HG03565 (cell line): ENCODE results near the gene TRPM1.

Source experiments
- ATAC-seq: cut with Tn5 transposase; IDR thresholded peaks from one replicate; pipeline ENCODE4 v1.9.1; 2021; ENCODE audit warnings: mild to moderate bottlenecking, moderate library complexity; ENCODE audit not compliant: unreplicated experiment

The TRPM1 gene

GRCh38 chr15:31020542-31020941, 81.0 kb downstream of the TRPM1 start:
- ATAC-seq = no peak

- ATAC-seq = no peak
Observed at GRCh38 chr15:31019986-31020385, 81.5 kb downstream of the TRPM1 start.

DNA sequence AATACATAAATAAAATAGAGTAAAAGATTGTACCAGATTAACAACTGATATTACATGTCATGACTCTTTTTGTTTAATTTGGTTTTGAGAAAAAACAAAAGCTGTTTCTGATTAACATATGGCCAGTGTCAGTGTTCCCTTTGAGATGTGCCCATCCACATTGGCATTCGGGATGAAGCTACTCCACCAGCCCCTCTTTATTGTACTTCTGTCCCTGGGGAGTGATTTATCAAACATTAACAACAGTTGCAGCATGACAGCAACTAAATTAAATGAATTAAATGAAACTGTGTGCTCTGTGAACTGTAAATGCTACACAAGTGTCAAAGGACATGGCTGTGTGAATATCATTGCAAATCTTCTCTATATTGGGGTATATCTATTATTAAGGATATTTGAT, 84.2 kb downstream of the TRPM1 start:
- no peak for ATAC-seq

- no peak for ATAC-seq
Observed at GRCh38 chr15:31016446-31016915, 85.0 kb downstream of the TRPM1 start.

DNA sequence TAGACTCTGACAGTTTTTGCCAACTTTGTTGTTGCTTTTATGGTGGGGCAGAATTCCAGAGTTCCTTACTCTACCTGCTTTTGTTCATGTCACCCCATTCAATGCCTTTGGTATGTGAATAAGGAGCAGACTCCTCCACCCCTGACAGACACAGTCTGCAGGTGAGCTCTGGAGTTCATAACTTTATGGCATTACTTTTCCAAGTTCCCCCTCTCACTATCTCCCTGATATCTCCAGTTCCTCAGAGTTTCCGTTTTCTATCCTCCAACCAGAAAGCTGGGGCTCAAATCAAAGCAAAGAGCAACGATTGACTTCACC, 87.0 kb downstream of the TRPM1 start:
- ATAC-seq = no peak

DNA sequence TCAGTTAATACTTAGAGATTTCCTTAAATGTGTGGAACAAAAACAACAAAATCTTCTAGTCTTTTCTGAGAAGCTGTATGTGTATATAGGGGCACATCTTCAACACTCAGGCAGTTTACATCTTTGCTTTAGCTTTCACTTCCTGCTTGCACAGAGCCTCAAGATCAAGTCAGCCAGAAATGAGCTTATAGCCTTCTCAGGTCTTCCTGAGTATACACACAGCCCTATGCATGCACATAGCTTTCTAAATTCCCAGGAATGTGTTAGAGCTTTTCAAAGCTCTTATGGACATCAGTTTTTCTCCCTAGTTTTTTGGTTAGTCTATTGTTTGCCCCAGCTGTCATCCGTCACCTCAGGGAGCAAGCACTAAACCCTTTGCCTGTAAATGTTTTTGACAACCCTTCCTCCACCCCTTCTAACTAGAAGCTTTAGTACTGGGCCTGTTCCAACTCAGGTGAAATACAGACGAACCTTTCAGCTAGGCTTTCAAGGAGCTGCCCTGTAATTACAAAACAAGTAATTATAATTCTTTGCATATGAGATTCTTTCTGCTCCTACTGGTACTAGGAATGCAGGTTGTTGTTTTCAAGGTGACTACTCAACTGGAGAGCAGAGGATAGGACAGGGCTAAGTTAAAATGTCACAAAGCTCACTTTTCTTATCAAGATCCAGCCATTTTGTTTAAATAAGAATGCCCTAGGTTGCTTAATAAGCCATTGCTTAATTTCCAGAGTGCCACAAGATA, 87.5 kb downstream of the TRPM1 start:
- ATAC-seq = peak; percentile 53

- no peak for ATAC-seq
Observed at GRCh38 chr15:31012455-31012854, 89.1 kb downstream of the TRPM1 start.

GRCh38 chr15:31010036-31010435, 91.5 kb downstream of the TRPM1 start:
- no peak for ATAC-seq

GRCh38 chr15:31005660-31006059, 95.9 kb downstream of the TRPM1 start:
- ATAC-seq = no peak

DNA sequence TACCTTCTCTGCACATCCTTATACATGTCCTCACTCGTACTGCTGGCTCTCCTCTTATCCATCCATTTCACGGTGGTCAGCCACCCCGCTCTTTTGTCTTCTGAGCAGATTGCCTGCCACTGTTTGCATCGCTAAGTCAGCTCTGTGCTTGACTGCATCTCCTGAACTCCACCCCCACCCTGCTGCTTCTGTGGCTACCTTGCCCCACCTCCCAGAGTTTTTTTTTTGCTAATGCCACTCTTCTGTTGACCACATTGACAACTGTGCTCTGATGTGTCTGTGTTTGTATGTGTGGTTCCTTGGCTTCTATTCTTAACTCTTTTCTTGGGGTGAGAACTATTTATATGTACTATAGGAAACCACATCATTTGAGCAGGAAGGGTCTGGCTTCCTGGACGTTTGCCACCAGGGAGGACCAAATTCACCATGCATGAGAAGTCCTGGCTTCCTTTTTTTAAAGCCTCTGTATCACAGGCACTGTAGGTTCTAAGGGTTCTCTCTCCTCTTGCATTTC, 97.2 kb downstream of the TRPM1 start:
- peak; percentile 78 for ATAC-seq

DNA sequence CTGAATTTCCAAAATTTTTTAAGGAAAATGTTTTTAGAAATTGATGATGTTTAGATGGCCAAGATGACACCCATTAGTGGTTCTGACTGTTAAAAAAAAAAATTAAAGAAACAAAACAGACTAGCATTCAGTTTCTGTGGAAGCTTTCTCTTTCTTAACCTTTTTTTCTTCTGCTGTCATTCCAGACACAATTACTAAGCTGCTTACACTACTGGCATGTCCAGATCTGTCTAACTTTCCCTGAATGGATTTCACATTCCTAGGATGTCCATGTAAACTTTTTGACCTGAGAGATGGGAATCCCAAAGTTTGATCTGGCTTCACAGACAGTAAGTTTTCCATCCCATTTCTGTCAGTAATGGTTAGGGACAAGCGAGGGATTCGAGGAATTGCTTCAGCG, 99.8 kb downstream of the TRPM1 start:
- no peak for ATAC-seq

DNA sequence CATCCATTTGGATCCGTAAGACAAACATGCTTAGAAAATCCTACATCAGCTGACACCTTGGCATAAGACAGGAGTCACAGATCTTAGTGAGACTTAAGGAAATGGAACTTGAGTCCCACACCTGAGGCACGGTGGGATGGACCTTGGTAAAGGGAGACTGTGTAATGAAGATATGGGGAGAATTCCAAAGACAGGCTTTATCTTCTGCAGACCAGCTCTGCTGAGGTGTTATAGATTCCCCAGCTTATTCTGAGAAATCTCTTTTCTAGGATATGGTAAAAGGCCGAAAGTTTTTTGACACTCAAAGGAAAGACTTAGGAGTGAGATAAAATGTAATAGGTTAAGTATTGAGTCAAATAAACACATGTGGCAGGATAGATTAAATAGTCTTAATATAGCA, 101.8 kb downstream of the TRPM1 start:
- no peak for ATAC-seq

GRCh38 chr15:30997270-30997669, 104.3 kb downstream of the TRPM1 start:
- ATAC-seq = no peak

DNA sequence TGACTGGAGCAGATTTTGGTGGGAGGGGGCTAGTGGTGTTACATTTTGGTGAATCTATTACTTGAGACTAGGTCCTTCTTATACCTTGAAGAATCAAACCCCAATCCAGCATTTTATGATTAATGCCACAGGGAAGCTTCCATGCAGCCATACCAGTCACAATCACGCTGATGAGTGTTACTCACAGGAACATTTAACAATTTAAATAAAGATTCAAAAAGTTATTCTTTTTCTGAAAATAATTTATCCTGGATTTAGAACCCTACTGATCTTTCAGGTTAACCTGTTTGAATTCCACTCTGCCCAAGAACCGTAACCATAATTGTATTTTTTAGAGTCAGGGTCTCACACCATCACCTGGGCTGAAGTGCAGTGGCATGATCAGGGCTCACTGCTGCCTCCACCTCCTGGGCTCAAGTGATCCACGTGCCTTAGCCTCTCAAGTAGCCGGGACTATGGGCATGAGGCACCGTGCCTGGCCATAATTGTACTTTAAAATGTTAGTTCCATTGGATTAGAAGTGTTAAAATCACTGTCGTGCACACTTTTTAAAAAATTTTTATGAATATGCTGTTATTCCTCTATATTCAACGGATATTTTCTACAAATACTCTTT, 109.2 kb downstream of the TRPM1 start:
- no peak for ATAC-seq

DNA sequence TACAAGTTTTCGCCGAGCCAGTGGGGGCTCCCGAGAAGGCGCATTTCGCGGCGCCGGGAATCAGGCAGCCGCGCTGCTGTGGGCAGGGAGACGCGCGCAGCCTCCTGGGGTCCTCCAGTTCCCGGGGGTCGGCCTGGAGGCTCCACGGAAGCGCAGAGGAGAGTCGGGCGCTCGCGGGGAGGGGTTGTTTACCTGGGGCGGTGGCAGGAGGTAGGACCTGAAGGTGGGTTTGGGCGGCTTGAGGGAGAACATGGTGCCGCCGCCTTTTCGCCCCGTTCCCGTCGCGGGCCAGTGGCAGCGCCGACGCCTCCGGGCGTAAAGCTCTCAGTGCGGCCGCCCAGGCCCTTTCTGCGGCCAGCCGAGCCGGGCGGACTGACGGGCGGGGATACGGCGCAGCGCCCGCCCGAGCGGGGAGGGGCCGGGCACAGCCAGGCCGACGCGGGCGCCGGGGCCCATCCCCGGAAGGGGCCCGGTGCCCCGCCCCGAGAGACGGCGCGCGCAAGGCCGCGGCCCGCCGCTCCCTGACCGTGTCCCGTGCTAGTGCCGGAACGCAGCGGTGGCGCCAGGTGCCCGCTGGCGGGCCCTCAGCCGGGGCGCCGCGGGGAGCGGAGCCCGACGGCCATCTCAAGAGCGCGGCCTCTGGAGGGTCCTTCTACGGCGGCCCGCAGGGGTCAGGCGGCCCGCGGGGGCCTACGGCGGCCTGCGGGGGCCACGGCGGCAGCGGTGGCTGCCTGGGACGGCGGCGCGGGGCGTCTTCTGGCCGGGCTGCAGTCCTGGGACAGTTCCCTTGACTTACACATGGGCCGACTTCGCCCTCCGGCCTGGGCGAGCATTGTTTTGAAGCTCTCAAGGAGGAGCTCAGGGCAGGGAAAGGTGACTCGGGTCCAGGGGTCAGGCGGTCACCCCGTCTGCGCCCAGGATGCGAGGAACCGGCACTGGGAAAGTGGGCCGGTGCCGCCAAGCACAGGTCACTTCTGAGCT, 110.0 kb downstream of the TRPM1 start, which contains the start of gene MTMR10:
Gene MTMR10 (minus strand): TSS at position 374 of the 981 bp plus-strand sequence. CDS start 122 bp downstream, at position 252.
- peak; percentile 87 for ATAC-seq

- no peak for ATAC-seq
Observed at GRCh38 chr15:30990446-30991254, 110.9 kb downstream of the TRPM1 start.

DNA sequence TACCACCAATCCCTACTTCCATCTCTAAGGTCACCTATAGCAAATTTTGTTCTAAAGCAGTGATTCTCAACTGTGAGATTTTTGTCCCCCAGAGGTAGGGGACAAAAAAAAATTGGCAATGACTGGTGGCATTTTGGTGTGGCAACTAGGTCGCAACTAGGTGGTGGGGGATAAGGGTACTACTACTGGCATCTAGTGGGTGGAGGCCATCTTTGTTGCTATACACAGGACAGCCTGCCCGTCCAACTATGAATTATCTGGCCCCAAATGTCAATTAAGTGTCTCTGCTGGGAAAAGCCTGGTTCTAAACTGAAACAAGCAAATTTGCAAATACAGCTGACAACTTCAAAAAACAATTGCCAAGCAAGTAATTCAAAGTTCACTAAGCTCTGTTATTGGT, 111.5 kb downstream of the TRPM1 start:
- no peak for ATAC-seq

- ATAC-seq = no peak
Observed at GRCh38 chr15:30985081-30985531, 116.4 kb downstream of the TRPM1 start.

GRCh38 chr15:30984542-30984941, 117.0 kb downstream of the TRPM1 start:
- no peak for ATAC-seq

- no peak for ATAC-seq
Observed at GRCh38 chr15:30984118-30984517, 117.4 kb downstream of the TRPM1 start.
